Measurements from ENCODE around the gene MYO5B.
"Not testable (repeated sequence)": the region's sequence is repeated elsewhere in the genome, so short reads cannot be mapped to it uniquely, and the experiment has no call there.

Gene MYO5B

GRCh38 chr18:49851624-49852023 lies 343.3 kb downstream of the MYO5B start:
- DNase-seq (ENCODE audit: low read depth) = no peak

GRCh38 chr18:49850636-49851035 lies 344.3 kb downstream of the MYO5B start:
- no peak for DNase-seq (ENCODE audit: low read depth)

GRCh38 chr18:49849331-49850217 lies 345.4 kb downstream of the MYO5B start:
- DNase-seq (ENCODE audit: low read depth) = no peak

GRCh38 chr18:49848115-49848514 lies 346.8 kb downstream of the MYO5B start:
- DNase-seq (ENCODE audit: low read depth) = no peak

GRCh38 chr18:49847524-49847923 lies 347.4 kb downstream of the MYO5B start:
- DNase-seq (ENCODE audit: low read depth) = no peak

GRCh38 chr18:49846718-49847470 lies 348.1 kb downstream of the MYO5B start:
- no peak for DNase-seq (ENCODE audit: low read depth)

GRCh38 chr18:49846361-49846662 lies 348.6 kb downstream of the MYO5B start:
- DNase-seq (ENCODE audit: low read depth) = no peak

- no peak for DNase-seq (ENCODE audit: low read depth)
Measured at GRCh38 chr18:49845629-49846360, 349.2 kb downstream of the MYO5B start.

- no peak for DNase-seq (ENCODE audit: low read depth)
Measured at GRCh38 chr18:49844903-49845302, 350.0 kb downstream of the MYO5B start.

GRCh38 chr18:49843778-49844625 lies 350.9 kb downstream of the MYO5B start:
- DNase-seq (ENCODE audit: low read depth) = no peak

- DNase-seq (ENCODE audit: low read depth) = no peak
Measured at GRCh38 chr18:49843131-49843530, 351.8 kb downstream of the MYO5B start.

- no peak for DNase-seq (ENCODE audit: low read depth)
Measured at GRCh38 chr18:49842656-49843055, 352.3 kb downstream of the MYO5B start.

GRCh38 chr18:49841236-49842217 lies 353.4 kb downstream of the MYO5B start:
- DNase-seq (ENCODE audit: low read depth) = no peak

- no peak for DNase-seq (ENCODE audit: low read depth)
Measured at GRCh38 chr18:49839012-49839411, 355.9 kb downstream of the MYO5B start.

GRCh38 chr18:49838381-49838780 lies 356.6 kb downstream of the MYO5B start:
- no peak for DNase-seq (ENCODE audit: low read depth)

- no peak for DNase-seq (ENCODE audit: low read depth)
Measured at GRCh38 chr18:49837889-49838288, 357.1 kb downstream of the MYO5B start.

GRCh38 chr18:49837316-49837835 lies 357.6 kb downstream of the MYO5B start:
- DNase-seq (ENCODE audit: low read depth) = not testable (repeated sequence)

- DNase-seq (ENCODE audit: low read depth) = no peak
Measured at GRCh38 chr18:49835405-49835804, 359.5 kb downstream of the MYO5B start.

- DNase-seq (ENCODE audit: low read depth) = no peak
Measured at GRCh38 chr18:49834258-49834657, 360.7 kb downstream of the MYO5B start.

GRCh38 chr18:49833814-49834213 lies 361.1 kb downstream of the MYO5B start:
- no peak for DNase-seq (ENCODE audit: low read depth)

Measured in stimulated activated CD8-positive, alpha-beta memory T cell treated with anti-CD3 and anti-CD28 coated beads, Interleukin-15, amount 100 ng/mL, for 1 hour (primary cell).